IPS-18a (cell line): Measurements from ENCODE around the gene LPCAT1.

Experiments used
- H3K27ac ChIP-seq: one replicate; pipeline ENCODE4 v1.5.1; 2013; ENCODE audit warnings: low read length
- H3K27me3 ChIP-seq: one replicate; pipeline ENCODE4 v1.6.1; 2013; ENCODE audit warnings: mild to moderate bottlenecking, low read length; ENCODE audit not compliant: control insufficient read depth, insufficient read depth
- H3K36me3 ChIP-seq: one replicate; pipeline ENCODE4 v1.6.1; 2013; ENCODE audit warnings: low read depth, low read length; ENCODE audit not compliant: control insufficient read depth
- H3K4me1 ChIP-seq: one replicate; pipeline ENCODE4 v1.6.1; 2013; ENCODE audit warnings: low read depth, low read length; ENCODE audit not compliant: control insufficient read depth
- H3K4me3 ChIP-seq: one replicate; pipeline ENCODE4 v1.5.1; 2013; ENCODE audit warnings: low read length
- H3K9ac ChIP-seq: one replicate; pipeline ENCODE4 v1.6.1; 2013; ENCODE audit warnings: mild to moderate bottlenecking, low read length, moderate library complexity
- H3K9me3 ChIP-seq: one replicate; pipeline ENCODE4 v1.6.1; 2013; ENCODE audit warnings: low read depth, low read length; ENCODE audit not compliant: control insufficient read depth

The LPCAT1 gene

GRCh38 chr5:1420211-1421195 lies 103.3 kb downstream of the LPCAT1 start:
- H3K27me3 ChIP-seq, result no peaks in the 10 kb centered on the region
- no peak overlapping the region for H3K27ac ChIP-seq

GRCh38 chr5:1419476-1420210 lies 104.1 kb downstream of the LPCAT1 start:
- Histone ChIP-seq H3K4me1 (no peaks in the 10 kb centered on the region), H3K9me3 (no peaks in the 10 kb centered on the region), H3K4me3 (no peak overlapping the region), H3K27me3 (no peaks in the 10 kb centered on the region), H3K27ac (no peak overlapping the region), H3K36me3 (no peaks in the 10 kb centered on the region), H3K9ac (no peak overlapping the region)

More at GRCh38 chr5:1420211-1421195, 103.3 kb downstream of the LPCAT1 start:
- Histone ChIP-seq H3K4me3 (no peak overlapping the region), H3K9ac (no peak overlapping the region), H3K36me3 (no peaks in the 10 kb centered on the region), H3K4me1 (no peaks in the 10 kb centered on the region), H3K9me3 (no peaks in the 10 kb centered on the region)

GRCh38 chr5:1418921-1419280 lies 104.9 kb downstream of the LPCAT1 start:
- H3K4me3 ChIP-seq, result no peak overlapping the region
- H3K9me3 ChIP-seq, result no peaks in the 10 kb centered on the region
- H3K27ac ChIP-seq, result no peak overlapping the region
- H3K27me3 ChIP-seq, result no peaks in the 10 kb centered on the region
- no peaks in the 10 kb centered on the region for H3K36me3 ChIP-seq
- no peak overlapping the region for H3K9ac ChIP-seq
- no peaks in the 10 kb centered on the region for H3K4me1 ChIP-seq

- H3K9ac ChIP-seq, result no peak overlapping the region
- H3K4me1 ChIP-seq, result no peaks in the 10 kb centered on the region
- no peak overlapping the region for H3K27ac ChIP-seq
- no peaks in the 10 kb centered on the region for H3K9me3 ChIP-seq
- no peaks in the 10 kb centered on the region for H3K36me3 ChIP-seq
- no peak overlapping the region for H3K4me3 ChIP-seq
- H3K27me3 ChIP-seq, result no peaks in the 10 kb centered on the region
Measured at GRCh38 chr5:1418238-1418920, 105.4 kb downstream of the LPCAT1 start.

DNA sequence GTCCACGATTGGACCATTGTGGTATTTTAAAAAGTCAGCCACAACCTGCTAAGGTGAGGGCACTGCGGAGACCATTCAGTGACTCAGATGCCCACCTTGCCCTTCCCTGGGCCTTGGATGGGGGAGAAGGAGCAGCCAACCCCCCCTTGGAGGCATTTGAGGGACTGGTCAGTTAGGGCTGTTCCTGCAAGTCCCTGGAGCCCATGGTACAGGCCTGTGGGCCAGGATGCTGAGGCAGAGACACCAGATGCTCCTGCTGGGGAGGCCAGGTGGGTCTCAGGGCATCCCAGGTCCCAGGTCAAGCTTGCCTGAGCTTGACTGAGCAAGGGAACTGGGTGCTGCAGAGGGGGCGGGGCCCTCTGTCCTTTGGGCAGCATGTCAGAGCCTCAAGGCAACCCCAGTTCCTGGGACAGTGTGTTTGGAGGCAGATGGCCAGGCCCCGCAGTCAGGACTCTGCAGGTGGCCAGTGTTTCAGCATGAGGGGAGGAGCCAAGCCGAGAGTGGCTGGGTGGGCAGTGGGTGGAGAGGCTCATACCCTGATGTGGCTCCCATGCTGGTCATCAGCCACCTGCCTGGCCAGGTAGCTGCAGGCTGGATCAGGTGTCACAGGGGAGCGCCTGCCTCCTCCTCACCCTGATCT lies 106.1 kb downstream of the LPCAT1 start:
- H3K27ac ChIP-seq, result no peak overlapping the region
- H3K27me3 ChIP-seq, result no peaks in the 10 kb centered on the region
- no peak overlapping the region for H3K4me3 ChIP-seq
- no peaks in the 10 kb centered on the region for H3K4me1 ChIP-seq
- H3K36me3 ChIP-seq, result no peaks in the 10 kb centered on the region
- no peak overlapping the region for H3K9ac ChIP-seq
- no peaks in the 10 kb centered on the region for H3K9me3 ChIP-seq

- Histone ChIP-seq H3K36me3 (no peaks in the 10 kb centered on the region), H3K4me1 (no peaks in the 10 kb centered on the region), H3K27me3 (no peaks in the 10 kb centered on the region), H3K9ac (no peak overlapping the region), H3K4me3 (no peak overlapping the region), H3K27ac (no peak overlapping the region), H3K9me3 (no peaks in the 10 kb centered on the region)
Measured at GRCh38 chr5:1416856-1417469, 106.8 kb downstream of the LPCAT1 start.

GRCh38 chr5:1415626-1416360 lies 108.0 kb downstream of the LPCAT1 start:
- H3K27ac ChIP-seq, result no peak overlapping the region
- H3K27me3 ChIP-seq, result no peaks in the 10 kb centered on the region
- no peaks in the 10 kb centered on the region for H3K4me1 ChIP-seq

GRCh38 chr5:1415059-1415425 lies 108.7 kb downstream of the LPCAT1 start:
- Histone ChIP-seq H3K4me1 (no peaks in the 10 kb centered on the region), H3K27ac (no peak overlapping the region), H3K36me3 (no peaks in the 10 kb centered on the region), H3K4me3 (no peak overlapping the region), H3K27me3 (no peaks in the 10 kb centered on the region), H3K9me3 (no peaks in the 10 kb centered on the region), H3K9ac (no peak overlapping the region)

More at GRCh38 chr5:1415626-1416360, 108.0 kb downstream of the LPCAT1 start:
- H3K9me3 ChIP-seq, result no peaks in the 10 kb centered on the region
- H3K9ac ChIP-seq, result no peak overlapping the region
- no peak overlapping the region for H3K4me3 ChIP-seq
- no peaks in the 10 kb centered on the region for H3K36me3 ChIP-seq

- Histone ChIP-seq H3K4me3 (no peak overlapping the region), H3K4me1 (no peaks in the 10 kb centered on the region), H3K9ac (no peak overlapping the region), H3K9me3 (no peaks in the 10 kb centered on the region), H3K27me3 (no peaks in the 10 kb centered on the region), H3K27ac (no peak overlapping the region), H3K36me3 (no peaks in the 10 kb centered on the region)
Measured at GRCh38 chr5:1414311-1415058, 109.3 kb downstream of the LPCAT1 start.

DNA sequence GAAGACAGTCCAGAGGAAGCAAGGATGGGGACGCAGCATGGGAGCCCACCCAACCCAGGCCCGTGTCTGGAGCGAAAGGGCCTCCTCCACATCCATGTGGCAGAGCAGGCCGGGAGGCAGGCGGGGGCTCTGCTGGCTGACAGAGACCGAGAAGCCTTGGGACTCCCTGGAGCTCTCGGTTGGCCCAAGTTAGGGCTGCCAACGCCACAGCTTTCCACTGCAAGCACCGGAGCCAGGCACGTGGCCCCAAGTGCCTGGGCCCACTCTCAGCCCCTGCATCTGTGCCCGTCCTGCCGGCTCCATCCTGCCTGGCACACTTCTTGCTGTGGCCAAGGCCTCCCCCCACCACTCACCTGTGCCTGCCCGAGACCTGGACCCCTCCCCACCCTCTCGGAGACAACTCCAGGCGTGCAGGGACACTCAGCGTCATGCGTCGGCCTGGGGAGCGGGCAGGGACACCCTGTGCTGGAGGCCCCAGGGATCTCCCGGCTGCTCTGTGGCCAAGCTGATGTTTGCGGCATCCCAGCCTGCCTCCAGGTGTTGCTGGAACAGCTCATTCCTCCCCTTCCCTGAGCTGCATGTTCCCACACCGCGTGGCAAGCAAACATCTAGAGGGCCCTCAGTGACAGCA lies 110.0 kb downstream of the LPCAT1 start:
- Histone ChIP-seq H3K27ac (no peak overlapping the region), H3K4me1 (no peaks in the 10 kb centered on the region), H3K27me3 (no peaks in the 10 kb centered on the region), H3K4me3 (no peak overlapping the region), H3K36me3 (no peaks in the 10 kb centered on the region), H3K9me3 (no peaks in the 10 kb centered on the region), H3K9ac (no peak overlapping the region)
